ENCODE results near the gene BIN1. TPM values are rescaled to one million over a fixed set of nuclear protein-coding genes. Genes with fewer than 3 reads are reported as not detected.

BIN1 gene
- polyA plus RNA-seq, 1 donor (not counting 4 experiments of a cell fraction or from before 2014, with no cell fraction given) = 5.4 TPM

GRCh38 chr2:127097471-127097765 is 9.5 kb downstream of the BIN1 start:
- Histone ChIP-seq H3K9me3 (ENCODE audit: control insufficient read depth, low read depth, low read length) (no peaks in the 10 kb centered on the region), H3K27ac (ENCODE audit: control insufficient read depth, insufficient read depth, low read length) (no peak overlapping the region), H3K79me2 (ENCODE audit: control insufficient read depth, insufficient read depth, low read length) (no peaks in the 10 kb centered on the region), H3K36me3 (ENCODE audit: control insufficient read depth in 2 of 2, extremely low read depth in 1 of 2, insufficient read depth in 2 of 2, low read length in 2 of 2) (no peaks in the 10 kb centered on the region), H3K4me1 (ENCODE audit: control insufficient read depth, extremely low read depth, insufficient read depth, low read length) (peaks cover 5% of the 10 kb centered on the region), H3K27me3 (ENCODE audit: control insufficient read depth, extremely low read depth, insufficient read depth, low read length) (no peaks in the 10 kb centered on the region), H3K9me1 (ENCODE audit: control insufficient read depth, extremely low read depth, insufficient read depth, low read length) (no peaks in the 10 kb centered on the region), H3K4me2 (ENCODE audit: control insufficient read depth, extremely low read depth, insufficient read depth, low read depth, low read length) (no peak overlapping the region), H2AFZ (ENCODE audit: control insufficient read depth, low read length) (no peak overlapping the region), H4K20me1 (ENCODE audit: control insufficient read depth, extremely low read depth, insufficient read depth, low read length) (no peaks in the 10 kb centered on the region), H3K9ac (ENCODE audit: control insufficient read depth, extremely low read depth, insufficient read depth, low read length) (no peak overlapping the region), H3K4me3 (ENCODE audit: control insufficient read depth in 2 of 3, extremely low read depth in 1 of 3, insufficient read depth in 2 of 3, low read depth in 1 of 3, low read length in 3 of 3) (no peak overlapping the region)
- FAIRE-seq = no peak
- no peak for DNase-seq (ENCODE audit: low read depth, low spot score)
- TF ChIP-seq CTCF (optimal IDR thresholded peaks at IDR 0.05 in 1 of 3, IDR thresholded peaks at IDR 0.05 in 1 of 3, conservative IDR thresholded peaks at IDR 0.05 in 1 of 3; ENCODE audit: extremely low read depth in 1 of 3, insufficient read depth in 2 of 3, low read length in 3 of 3) = no peak
- TF ChIP-seq EZH2 (IDR thresholded peaks at IDR 0.05; ENCODE audit: low read length) = no peak
- dilution Hi-C loops (cut with MboI; ENCODE audit: extremely low pct_ligation_motif_present, low sequenced_read_pairs) = no loop called here

- Histone ChIP-seq H3K9me3 (ENCODE audit: control insufficient read depth, low read depth, low read length) (no peaks in the 10 kb centered on the region), H3K27ac (ENCODE audit: control insufficient read depth, insufficient read depth, low read length) (no peak overlapping the region), H3K4me1 (ENCODE audit: control insufficient read depth, extremely low read depth, insufficient read depth, low read length) (peaks cover 5% of the 10 kb centered on the region), H3K9me1 (ENCODE audit: control insufficient read depth, extremely low read depth, insufficient read depth, low read length) (no peaks in the 10 kb centered on the region), H3K27me3 (ENCODE audit: control insufficient read depth, extremely low read depth, insufficient read depth, low read length) (no peaks in the 10 kb centered on the region), H3K4me3 (ENCODE audit: control insufficient read depth in 2 of 3, extremely low read depth in 1 of 3, insufficient read depth in 2 of 3, low read depth in 1 of 3, low read length in 3 of 3) (no peak overlapping the region), H3K79me2 (ENCODE audit: control insufficient read depth, insufficient read depth, low read length) (no peaks in the 10 kb centered on the region), H2AFZ (ENCODE audit: control insufficient read depth, low read length) (no peak overlapping the region), H4K20me1 (ENCODE audit: control insufficient read depth, extremely low read depth, insufficient read depth, low read length) (no peaks in the 10 kb centered on the region), H3K9ac (ENCODE audit: control insufficient read depth, extremely low read depth, insufficient read depth, low read length) (no peak overlapping the region), H3K4me2 (ENCODE audit: control insufficient read depth, extremely low read depth, insufficient read depth, low read depth, low read length) (no peak overlapping the region), H3K36me3 (ENCODE audit: control insufficient read depth in 2 of 2, extremely low read depth in 1 of 2, insufficient read depth in 2 of 2, low read length in 2 of 2) (no peaks in the 10 kb centered on the region)
- no peak for DNase-seq (ENCODE audit: low read depth, low spot score)
- no peak for FAIRE-seq
- TF ChIP-seq EZH2 (IDR thresholded peaks at IDR 0.05; ENCODE audit: low read length) = no peak
- no peak for TF ChIP-seq CTCF (optimal IDR thresholded peaks at IDR 0.05 in 1 of 3, IDR thresholded peaks at IDR 0.05 in 1 of 3, conservative IDR thresholded peaks at IDR 0.05 in 1 of 3; ENCODE audit: extremely low read depth in 1 of 3, insufficient read depth in 2 of 3, low read length in 3 of 3)
- dilution Hi-C loops (cut with MboI; ENCODE audit: extremely low pct_ligation_motif_present, low sequenced_read_pairs) = no loop called here
These were observed 10.1 kb downstream of the BIN1 start for GRCh38 chr2:127096718-127097470.
